DMS153 treated with DMSO at 0.1 percent for 48 hours (cell line): ENCODE measurements around the gene PIP4K2C.
"Not testable (repeated sequence)": the region's sequence is repeated elsewhere in the genome, so short reads cannot be mapped to it uniquely, and the experiment has no call there.

Source experiments
- DNase-seq: peaks from one replicate; lab custom pipeline; 2025; ENCODE audit not compliant: unreplicated experiment; lab: John Stamatoyannopoulos, UW

The PIP4K2C gene

DNA sequence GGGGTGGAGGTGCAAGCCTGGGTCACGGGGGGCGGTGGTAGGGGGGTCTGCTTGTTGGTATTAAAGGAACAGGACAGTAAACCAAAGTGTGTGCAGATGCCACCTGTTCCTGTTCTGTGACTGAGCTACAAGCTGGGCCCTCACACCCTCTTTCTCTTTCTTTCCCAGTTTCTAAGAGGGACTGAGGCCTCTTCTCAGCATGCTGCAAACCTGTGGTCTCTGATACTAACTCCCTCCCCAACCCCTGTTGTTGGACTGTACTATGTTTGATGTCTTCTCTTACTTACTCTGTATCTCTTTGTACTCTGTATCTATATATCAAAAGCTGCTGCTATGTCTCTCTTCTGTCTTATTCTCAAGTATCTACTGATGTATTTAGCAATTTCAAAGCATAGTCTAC, 6.9 kb upstream of the PIP4K2C start:
- DNase-seq: no peak

DNA sequence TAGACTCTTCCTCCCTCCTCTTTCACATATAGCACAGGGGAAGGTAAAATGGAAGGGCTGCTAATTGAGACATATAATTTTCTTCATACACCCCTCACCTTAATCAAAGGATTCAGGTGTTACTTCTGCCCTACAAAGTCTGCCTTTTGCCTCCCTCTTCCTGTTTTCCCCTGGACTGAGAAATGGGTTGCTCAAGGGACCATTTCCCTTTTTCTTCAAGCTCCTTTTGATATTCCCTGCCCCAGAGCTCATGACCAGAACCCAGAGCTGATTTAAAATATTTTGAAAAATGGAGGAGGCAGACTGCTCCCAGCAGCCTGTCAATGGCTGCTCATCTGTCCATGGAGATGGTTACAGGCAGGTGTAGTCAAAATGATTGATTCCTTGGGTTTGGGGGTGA, 6.3 kb upstream of the PIP4K2C start:
- no peak for DNase-seq

DNA sequence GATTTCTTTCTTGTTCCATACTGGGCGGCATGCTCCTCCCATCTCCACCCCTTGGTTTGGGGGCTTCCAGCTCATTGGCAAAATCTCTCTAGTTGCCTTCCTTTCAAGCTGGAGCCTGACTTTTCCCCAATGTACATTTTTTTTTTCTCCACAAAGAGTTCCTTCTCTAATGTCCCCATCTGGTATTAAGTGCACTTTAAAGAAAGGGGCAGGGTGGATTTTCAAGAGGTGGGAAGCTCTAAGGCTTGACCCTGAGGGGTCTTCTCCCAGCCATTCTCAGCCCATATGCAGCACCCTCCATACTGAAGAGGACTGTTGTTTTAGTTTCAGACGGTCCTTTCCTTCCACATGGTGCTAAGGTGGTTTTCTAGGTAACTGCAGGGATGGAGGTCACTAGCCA, 5.8 kb upstream of the PIP4K2C start:
- no peak for DNase-seq

DNA sequence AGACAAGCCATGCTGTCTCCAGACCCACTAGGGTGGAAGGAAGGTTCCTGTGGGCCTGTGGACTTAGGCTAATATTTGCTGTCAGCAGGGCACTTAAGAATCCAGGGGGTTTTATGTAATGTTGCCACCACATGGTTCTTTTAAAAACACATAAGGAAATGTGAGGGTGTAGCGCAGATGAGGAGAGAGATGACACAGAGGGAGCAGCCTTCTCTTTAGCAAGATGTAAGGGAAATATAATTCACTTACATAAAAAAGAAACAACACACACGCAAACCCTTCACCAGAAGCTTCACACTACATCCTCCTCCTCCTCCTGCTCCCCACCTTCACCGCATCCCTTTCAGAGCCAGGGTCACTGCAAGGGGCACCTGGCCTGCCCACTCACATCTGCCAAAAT, 4.9 kb upstream of the PIP4K2C start:
- DNase-seq: no peak

DNA sequence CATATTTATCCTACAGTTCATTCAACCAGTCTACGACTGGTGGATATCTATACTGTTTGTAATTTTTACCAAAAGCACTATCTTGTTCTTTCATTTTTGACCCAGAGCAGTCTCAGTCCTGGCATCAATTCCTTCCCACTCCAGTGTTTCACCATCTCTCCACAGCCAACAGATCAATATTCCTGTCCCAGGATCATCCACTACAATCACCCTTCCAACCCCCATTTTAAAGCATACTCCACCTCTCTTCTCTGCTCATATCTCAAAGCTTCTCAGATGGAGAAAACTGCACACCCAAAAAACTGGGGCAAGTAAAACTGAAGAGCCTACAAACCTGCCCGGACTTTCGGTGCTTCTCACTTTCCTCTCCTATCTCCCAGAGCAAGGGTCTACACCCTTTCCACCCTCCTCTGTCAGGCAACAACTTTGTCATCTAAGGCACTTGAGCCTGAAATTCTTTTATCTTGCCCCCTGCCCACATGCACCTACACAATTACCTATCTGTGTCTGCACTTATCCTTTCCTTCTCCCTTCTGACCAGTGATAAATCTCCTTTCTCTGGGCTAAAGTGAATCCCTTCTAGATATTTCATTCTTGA, 4.1 kb upstream of the PIP4K2C start:
- DNase-seq: no peak

DNA sequence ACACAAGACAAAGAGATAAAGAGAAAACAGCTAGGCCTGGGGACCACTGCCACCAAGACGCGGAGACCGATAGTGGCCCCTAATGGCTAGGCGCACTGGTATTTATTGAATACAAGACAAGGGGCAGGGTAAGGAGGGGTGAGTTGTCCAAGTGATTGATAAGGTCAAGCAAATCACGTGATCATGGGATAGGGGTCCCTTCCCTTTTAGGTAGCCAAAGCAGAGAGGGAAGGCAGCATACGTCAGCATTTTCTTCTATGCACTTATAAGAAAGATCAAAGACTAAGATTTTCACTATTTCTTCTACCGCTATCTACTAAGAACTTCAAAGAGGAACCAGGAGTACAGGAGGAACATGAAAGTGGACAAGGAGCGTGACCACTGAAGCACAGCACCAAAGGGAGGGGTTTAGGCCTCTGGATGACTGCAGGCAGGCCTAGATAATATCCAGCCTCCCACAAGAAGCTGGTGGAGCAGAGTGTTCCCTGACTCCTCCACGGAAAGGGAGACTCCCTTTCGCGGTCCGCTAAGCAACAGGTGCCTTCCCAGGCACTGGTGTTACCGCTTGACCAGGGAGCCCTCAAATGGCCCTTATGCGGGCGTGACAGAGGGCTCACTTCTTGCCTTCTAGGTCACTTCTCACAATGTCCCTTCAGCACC, 1.9 kb upstream of the PIP4K2C start:
- DNase-seq: not testable (repeated sequence)

DNA sequence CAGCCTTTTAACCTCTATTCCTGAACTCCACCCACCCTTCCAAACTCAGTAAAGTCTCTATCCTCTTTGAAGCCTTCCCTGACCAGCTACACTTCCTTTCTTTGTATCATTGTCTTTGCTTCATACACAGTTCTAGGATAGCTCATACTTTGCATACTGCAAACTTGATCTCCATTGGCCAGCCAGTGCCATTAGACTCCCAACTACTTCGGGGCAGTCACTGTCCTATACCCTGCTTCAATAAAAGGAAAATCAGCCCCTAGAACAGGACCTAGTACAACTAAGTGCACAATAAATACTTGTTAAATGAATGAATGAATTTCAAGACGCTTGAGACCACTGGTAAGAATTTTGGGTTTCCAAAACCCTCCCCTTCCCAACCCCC, 521 bp upstream of the PIP4K2C start:
- DNase-seq: no peak

DNA sequence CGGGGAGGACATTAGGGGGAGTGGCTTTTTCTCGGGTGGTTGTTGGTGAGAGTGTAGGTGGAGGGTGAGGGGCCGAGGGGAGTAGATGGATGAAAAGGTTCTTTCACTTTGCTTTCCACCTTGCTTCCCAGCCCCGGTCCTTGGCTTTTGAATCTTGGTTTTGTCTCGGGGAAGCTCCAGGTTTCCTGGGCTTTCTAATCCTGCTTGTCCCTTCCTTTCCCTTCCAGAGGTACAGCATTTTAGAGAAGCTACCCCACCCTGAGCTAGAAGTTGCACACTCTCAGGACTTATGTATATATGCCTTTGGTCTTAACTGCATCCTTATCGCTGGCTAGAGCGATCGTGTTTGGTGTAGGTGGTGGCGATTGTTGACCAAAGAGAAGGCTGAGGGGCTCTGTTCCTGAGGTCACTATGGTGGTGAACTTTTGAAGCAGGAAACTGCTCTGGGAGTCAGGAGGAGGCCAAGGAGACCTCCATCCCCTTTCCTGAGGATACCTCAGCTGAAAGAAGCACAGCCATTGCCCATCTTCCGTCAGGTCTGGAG, 862 bp downstream of the PIP4K2C start:
- DNase-seq: no peak

DNA sequence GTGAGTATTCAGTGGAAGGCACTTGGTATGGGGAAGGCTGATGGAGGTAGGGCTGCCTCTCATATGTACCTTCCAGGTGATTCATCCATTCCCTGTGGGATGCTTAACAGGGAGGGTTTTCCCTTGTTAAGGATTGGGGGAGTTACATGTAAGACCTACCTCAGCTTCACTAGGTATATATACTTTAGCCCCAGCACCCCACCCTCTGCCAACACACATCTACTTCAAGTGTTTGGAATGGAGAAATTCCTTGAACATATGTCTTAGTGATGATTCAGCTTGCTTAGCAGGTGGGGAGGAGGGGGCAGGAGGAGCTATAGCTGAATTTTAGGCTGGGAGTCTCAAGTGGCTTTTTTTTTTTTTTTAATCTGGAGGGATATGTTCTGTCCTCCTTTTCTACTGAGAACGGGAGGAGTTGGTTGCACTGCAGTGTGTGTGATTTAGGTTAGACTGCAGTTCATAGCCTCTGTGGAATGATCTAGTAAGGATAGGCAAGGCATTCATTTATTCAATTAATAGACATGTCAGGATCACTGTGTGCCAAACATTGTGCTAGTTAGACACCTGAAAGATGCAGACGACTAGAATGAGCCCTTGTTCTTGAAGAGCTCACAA, 1.7 kb downstream of the PIP4K2C start:
- no peak for DNase-seq

DNA sequence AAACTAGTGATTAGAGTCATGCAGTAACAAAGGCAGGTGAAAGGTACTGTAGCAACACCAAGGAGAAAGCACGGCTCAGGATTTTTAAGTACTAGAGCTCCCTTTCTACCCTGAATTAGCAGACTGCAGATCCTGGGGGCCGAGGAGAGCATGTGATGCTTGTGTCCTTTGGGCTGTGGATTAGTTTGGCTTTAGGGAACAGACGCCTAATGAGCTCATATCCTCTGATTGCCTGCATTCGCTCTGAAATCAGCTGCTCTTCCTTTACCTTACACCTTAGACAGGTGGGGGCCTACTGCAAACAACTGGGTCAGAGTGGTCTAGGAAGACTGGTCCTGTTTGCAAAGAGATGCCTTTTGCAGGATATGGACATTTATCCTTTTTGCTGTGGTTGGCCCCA, 2.2 kb downstream of the PIP4K2C start:
- no peak for DNase-seq

DNA sequence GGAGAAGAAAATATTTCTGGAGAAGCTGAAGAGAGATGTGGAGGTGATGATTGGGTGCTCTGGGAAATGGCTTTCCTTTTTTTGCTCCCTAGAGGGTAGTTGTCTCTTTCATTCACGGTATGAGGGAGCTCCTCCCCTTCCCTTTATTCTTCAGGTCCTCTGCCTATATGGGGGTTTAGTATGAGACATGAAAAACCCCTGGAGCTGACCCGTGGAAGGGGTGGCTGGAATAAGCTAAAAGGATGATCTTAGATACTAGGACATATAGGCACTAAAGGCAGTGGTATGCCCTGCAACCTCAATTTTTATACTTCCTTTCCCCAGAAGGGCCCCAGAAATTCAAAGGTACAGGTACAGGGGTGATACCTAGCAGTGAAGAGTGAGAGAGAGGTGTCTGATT, 9.4 kb downstream of the PIP4K2C start:
- DNase-seq: no peak

DNA sequence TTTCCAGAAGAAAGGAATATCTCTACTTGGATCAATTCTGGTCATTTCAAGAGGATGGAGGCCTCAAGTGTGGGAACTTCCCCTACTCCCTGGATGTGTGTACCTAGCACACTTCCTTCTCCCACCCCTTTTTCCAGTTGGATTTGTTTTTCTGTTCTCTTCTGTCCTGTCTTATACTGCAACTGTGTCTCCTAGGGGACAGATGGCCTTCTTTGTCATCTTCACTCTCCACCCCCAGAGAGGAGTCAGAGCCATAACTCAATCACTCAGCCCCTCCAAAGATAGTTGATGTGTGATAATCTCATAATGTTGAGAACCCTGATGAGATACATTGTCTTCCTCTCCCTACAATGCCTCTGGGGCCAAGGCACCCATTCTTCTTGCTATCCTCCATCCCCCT, 11.6 kb downstream of the PIP4K2C start:
- DNase-seq: no peak

DNA sequence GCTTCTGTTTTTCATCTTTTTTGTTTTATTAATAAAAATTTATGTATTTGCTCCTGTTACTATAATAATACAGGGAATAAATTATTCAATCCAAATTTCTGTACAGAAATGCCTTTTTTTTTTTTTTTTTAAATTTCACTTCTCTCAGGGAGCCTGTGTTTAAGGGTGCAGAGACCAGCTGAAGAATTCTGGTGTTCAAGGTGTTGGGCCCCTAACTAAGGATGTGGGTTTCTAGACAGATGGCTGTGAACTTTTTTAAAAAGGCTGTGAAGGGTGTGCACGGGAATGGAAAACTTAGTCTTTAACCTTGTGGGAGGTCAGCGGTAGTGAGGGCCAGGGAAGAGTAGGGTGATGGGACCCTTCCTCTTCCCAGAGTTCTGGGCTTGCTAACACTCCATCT, 12.3 kb downstream of the PIP4K2C start:
- no peak for DNase-seq

DNA sequence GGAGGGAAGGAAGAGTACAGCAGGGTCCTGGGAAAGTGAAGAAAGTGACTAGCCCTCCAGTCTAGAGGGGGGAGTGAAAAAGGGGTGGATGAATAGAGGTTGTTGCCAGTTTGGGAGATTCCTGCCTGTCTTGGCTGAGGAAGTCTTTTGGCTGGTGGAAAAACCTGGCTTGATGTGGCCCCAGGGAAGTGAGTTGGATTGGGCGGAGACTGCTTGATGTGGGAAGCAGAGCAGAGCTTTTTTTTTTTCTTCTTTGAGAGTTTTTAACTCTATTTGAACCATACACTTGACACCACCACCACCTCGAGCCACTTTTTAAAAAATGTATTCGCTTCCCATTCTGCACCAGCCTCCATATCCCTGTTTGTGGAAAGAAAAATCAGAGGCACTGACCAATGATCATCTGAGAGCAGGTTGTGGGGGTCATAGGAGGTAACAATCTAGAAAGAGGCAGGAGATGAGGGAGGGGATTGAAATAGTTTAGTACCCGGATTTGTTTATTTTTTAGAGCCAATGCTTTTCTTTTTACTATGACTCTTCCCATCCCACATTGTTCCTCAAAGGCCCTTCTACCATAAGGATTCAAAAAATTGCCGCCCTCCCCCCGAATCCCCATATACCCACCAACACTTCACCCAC, 12.9 kb downstream of the PIP4K2C start:
- no peak for DNase-seq

DNA sequence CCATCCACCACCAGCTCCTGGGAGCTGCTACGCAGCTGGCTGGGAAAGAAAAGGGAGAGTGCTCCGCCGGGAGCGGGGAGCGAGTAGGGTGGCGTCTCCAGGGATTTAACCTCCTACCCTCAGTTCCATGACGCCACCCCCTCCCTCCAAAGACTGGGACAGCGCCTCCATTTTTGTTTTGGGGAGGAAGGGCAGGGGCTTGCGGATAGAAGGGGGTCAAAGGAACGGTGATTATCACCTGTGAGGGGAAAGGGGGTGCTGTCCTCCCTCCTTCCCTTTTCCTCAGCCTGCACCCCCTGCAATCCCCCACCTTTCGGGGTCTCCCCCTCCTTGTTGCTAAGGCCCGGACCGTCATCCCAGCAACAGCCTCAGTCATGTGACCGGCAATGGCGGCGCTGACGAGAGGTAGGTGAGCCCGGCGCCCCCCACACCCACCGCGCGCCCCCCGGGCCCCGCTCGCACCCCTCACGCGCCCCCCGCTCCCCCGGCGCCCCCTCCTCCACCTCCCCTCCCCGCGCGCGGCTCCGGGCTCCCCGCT, 13.5 kb downstream of the PIP4K2C start, which contains the start of gene DTX3:
Gene DTX3 (plus strand): TSS at position 371 of the 538 bp plus-strand sequence. CDS start 1,694 bp downstream, outside the sequence.
- DNase-seq: peak; percentile 9

DNA sequence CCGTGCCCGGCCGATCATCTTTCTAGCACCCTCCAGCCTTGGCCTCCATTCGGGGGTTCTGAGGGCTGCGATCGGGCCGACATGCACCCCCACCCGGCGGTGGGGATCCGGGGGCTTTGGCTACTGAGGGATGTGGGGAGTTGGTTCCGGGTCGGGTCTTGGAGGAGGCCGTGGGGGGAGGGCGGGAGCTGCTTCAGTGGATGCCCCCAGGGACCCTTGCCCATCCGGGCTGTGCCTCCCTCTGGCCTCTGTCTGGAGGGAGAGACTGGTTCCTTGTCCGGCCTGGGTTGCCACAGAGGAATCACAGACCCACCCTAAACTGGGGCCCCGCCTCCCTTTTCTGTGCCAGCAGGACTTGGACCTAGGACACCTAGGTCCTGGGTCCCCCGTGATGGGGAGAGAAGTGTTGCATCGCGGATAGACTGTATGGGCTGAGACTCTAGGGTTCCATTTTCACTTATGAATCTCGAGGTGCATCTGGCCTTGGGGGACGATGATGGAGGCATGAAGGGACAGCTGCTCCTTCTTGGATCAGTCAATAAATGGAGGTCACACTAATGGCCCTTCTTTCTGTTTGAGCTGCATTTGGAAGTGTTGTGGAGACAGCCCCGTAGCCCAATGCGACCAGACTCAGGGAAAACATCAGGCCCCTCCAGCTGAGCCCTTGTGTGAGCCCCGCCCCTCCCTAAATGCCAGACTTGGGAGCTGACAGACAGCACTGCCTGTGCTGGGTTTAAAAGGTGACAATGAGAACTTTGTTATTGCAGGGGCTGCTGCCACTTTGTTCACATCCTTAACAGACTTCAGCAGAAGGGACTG, 14.2 kb downstream of the PIP4K2C start:
- DNase-seq: no peak

DNA sequence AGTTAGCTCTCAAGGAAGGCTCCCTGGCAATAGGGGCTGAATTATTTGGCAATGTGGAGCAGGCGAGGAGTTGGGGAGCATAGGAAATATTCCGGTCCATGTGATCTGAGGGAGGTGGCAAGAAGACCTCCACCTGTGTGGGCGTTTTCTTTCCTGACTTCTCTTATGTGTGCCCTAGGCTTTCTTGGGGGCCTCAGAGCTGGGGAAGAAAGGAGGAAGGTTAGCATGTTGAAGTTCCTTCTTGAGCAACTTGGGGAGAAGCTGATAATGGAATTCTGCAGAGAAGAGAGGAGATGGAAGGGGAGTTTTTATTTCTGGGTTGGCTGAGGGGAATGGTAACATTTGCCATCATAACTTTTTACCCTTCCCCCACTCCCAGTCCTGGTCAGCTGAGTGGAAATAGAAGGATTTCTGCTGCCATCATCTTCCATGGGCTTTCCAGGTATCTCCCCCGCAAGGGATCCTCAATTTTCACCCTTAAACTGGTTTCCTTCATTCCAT, 14.9 kb downstream of the PIP4K2C start:
- DNase-seq: no peak

DNA sequence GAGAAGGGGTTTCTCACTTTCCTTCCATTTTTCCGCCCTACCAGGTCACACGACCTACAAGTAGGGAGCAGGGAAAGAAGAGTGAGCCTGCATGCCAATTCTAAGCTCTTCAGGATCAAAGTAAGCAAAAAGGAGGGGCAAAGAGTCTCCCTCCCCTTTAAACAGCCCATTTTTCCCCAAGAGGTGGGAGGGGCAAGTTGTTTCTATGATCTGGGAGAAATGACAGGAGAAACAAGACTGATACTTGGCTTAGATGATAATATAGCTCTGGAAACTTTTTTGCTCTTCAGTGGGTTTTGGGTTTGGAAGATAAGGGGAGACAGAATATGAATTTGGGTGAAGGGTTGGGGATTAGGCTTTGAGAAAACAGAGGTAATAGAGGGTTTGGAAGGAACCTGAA, 15.4 kb downstream of the PIP4K2C start:
- DNase-seq: no peak

DNA sequence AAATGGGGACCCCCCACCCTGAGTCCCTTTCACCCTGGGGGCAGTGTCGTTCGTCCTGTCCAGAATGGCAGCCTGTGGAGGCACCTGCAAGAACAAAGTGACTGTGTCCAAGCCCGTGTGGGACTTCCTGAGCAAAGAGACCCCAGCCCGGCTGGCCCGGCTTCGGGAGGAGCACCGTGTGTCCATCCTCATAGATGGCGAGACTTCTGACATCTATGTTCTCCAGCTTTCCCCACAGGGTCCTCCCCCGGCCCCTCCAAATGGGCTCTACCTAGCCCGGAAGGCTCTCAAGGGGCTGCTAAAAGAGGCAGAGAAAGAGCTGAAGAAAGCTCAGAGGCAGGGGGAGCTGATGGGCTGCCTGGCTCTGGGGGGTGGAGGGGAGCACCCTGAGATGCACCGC, 15.8 kb downstream of the PIP4K2C start:
- no peak for DNase-seq

DNA sequence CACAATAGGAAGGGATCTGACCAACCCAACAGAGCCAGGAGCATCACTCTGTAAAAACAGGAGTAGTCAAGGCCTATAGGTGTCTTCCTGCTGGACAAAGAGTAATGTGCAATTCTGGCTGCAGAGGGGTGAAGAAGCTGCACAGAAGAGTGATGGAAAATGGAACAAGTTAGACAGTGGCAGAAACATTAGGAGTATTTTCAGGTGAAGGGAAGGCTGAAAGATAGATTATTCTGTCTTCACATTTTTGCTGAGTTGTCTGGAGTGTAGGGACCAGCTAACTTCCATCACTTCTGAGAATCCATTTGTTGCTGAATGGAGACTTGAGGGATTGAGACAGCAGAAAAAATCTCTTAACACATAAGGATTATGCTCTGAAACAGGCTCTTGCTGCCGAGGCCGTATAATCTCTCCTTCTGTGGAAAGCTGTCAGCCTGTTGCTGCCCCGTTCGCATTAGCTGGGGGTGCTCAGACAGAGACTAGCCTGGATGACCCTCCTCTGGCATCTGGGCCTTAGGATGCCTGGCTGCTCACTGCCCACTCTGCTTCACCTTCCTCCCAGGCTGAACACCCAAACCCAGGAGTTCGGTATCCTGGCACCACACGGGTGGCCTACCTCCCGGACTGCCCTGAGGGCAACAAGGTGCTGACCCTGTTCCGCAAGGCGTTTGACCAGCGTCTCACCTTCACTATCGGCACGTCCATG, 17.1 kb downstream of the PIP4K2C start:
- DNase-seq: no peak
